Testis (tissue), 2 donors: Measurements from ENCODE around the gene HOXA3.

ENCODE experiments used
- CTCF ChIP-seq, 3 experiments: fragments of 450-650 bp in 2 of 3; fragments of 200-600 bp in 1 of 3; sonication (generic) in 1 of 3; IDR thresholded peaks; one replicate each; pipeline ENCODE4 v1.5.1; 2016 to 2019; ENCODE audit warnings: antibody characterized with exemption in 3 of 3, mild to moderate bottlenecking in 2 of 3, moderate library complexity in 1 of 3
- POLR2A ChIP-seq: fragments of 450-650 bp; IDR thresholded peaks from one replicate; pipeline ENCODE4 v1.6.1; 2017; ENCODE audit warnings: antibody characterized with exemption, mild to moderate bottlenecking, moderate library complexity

GRCh38 chr7:27160145-27160545 is 7.8 kb upstream of the HOXA3 start:
- TF ChIP-seq CTCF (IDR thresholded peaks at IDR 0.05), result no peak
- TF ChIP-seq POLR2A, result no peak
